B cell (primary cell): ENCODE measurements around the gene SMURF2.

Experiments used
- EZH2 ChIP-seq: IDR thresholded peaks from 2 replicates; pipeline ENCODE4 v1.6.1; 2012; ENCODE audit warnings: borderline replicate concordance, low read depth, mild to moderate bottlenecking, moderate library complexity, low read length; ENCODE audit not compliant: insufficient read depth, poor library complexity, severe bottlenecking
- TF ChIP-seq, protein P1 (sequence below): fragments of 200-600 bp; IDR thresholded peaks from one replicate; pipeline ENCODE4 v1.8.0; 2022; ENCODE audit warnings: antibody characterized with exemption, mild to moderate bottlenecking

DNA sequence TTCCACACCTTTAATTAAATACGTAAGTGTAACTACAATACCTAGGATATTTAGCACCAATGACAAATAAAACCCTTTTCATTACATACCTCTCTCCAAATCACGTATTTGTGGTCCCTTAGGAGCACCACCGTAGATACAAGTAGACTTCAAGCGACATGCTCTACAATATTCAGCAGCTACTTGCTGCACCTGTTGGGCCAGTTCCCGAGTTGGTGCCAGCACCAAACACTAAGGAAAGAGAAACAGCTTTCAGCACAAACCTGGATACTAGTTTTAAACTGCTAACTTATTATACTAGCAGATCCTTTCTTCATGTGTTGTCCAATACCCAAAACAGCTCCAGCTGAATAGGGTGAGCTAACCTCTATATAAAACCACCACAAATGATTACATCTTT is 158.8 kb downstream of the SMURF2 start:
- TF ChIP-seq EZH2, result no peak
- TF ChIP-seq, protein P1, sequence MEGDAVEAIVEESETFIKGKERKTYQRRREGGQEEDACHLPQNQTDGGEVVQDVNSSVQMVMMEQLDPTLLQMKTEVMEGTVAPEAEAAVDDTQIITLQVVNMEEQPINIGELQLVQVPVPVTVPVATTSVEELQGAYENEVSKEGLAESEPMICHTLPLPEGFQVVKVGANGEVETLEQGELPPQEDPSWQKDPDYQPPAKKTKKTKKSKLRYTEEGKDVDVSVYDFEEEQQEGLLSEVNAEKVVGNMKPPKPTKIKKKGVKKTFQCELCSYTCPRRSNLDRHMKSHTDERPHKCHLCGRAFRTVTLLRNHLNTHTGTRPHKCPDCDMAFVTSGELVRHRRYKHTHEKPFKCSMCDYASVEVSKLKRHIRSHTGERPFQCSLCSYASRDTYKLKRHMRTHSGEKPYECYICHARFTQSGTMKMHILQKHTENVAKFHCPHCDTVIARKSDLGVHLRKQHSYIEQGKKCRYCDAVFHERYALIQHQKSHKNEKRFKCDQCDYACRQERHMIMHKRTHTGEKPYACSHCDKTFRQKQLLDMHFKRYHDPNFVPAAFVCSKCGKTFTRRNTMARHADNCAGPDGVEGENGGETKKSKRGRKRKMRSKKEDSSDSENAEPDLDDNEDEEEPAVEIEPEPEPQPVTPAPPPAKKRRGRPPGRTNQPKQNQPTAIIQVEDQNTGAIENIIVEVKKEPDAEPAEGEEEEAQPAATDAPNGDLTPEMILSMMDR, result no peak
